ENCODE data around the gene THADA.

DNA sequence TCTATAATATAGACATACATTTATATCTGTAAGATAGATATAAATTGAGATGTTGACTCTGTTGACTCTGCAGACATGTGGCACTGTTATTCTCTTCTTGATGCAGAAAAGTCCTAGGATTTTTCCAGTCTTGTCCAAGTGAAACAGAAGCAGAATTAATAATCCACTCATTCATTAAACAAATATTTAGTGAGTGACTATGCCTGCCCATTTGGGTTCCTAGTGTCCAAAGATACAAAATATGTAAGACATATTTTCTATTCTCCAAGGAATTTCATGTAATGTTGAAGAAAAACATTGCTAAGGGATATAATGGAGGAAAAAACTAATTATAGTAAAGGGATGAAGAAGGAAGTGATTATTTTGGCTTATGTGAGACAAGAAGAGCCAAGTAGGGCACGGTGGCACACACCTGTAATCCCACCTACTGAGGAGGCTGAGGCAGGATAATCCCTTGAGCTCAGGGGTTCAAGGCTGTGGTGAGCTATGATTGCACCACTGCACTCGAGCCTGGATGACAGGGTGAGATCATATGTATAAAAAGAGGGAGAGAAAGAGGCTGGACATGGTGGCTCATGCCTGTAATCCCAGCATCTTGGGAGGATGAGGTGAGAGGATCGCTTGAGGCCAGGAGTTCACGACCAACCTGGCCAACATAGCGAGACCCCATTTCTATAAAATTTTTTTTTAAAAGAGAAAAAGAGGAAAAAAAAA, 21.3 kb upstream of the THADA start:
- TF ChIP-seq, protein P1, sequence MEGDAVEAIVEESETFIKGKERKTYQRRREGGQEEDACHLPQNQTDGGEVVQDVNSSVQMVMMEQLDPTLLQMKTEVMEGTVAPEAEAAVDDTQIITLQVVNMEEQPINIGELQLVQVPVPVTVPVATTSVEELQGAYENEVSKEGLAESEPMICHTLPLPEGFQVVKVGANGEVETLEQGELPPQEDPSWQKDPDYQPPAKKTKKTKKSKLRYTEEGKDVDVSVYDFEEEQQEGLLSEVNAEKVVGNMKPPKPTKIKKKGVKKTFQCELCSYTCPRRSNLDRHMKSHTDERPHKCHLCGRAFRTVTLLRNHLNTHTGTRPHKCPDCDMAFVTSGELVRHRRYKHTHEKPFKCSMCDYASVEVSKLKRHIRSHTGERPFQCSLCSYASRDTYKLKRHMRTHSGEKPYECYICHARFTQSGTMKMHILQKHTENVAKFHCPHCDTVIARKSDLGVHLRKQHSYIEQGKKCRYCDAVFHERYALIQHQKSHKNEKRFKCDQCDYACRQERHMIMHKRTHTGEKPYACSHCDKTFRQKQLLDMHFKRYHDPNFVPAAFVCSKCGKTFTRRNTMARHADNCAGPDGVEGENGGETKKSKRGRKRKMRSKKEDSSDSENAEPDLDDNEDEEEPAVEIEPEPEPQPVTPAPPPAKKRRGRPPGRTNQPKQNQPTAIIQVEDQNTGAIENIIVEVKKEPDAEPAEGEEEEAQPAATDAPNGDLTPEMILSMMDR (IDR thresholded peaks at IDR 0.05; ENCODE audit: insufficient read depth, low read length, poor library complexity, severe bottlenecking), result no peak
- TF ChIP-seq EZH2phosphoT487 (conservative IDR thresholded peaks at IDR 0.05; ENCODE audit: low read length), result no peak
